Breast epithelium (tissue), 3 donors: ENCODE data around the gene TGM2.

Source experiments
- CTCF ChIP-seq, 3 donors: fragments of 450-650 bp; IDR thresholded peaks; one replicate each; pipeline ENCODE4 v1.5.1; 2016 to 2017; ENCODE audit warnings: antibody characterized with exemption in 3 of 3, mild to moderate bottlenecking in 3 of 3, moderate library complexity in 3 of 3
- POLR2A ChIP-seq: fragments of 450-650 bp; IDR thresholded peaks from one replicate; pipeline ENCODE4 v1.6.1; 2016; ENCODE audit warnings: antibody characterized with exemption, mild to moderate bottlenecking, moderate library complexity

GRCh38 chr20:38164624-38165088 is 414 bp downstream of the TGM2 start:
- TF ChIP-seq CTCF (IDR thresholded peaks at IDR 0.05) (no peak), POLR2A (no peak)
